ENCODE data around the gene DNAH8. TPM values are rescaled to one million over a fixed set of nuclear protein-coding genes. Genes with fewer than 3 reads are reported as not detected.

DNAH8 gene
- total RNA-seq, 4 donors from 2014 or later, result not detected

- TF ChIP-seq, protein P1, sequence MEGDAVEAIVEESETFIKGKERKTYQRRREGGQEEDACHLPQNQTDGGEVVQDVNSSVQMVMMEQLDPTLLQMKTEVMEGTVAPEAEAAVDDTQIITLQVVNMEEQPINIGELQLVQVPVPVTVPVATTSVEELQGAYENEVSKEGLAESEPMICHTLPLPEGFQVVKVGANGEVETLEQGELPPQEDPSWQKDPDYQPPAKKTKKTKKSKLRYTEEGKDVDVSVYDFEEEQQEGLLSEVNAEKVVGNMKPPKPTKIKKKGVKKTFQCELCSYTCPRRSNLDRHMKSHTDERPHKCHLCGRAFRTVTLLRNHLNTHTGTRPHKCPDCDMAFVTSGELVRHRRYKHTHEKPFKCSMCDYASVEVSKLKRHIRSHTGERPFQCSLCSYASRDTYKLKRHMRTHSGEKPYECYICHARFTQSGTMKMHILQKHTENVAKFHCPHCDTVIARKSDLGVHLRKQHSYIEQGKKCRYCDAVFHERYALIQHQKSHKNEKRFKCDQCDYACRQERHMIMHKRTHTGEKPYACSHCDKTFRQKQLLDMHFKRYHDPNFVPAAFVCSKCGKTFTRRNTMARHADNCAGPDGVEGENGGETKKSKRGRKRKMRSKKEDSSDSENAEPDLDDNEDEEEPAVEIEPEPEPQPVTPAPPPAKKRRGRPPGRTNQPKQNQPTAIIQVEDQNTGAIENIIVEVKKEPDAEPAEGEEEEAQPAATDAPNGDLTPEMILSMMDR (IDR thresholded peaks at IDR 0.05), result no peak
- DNase-seq (ENCODE audit: low spot score) (no peak), ATAC-seq (ENCODE audit: low FRiP score) (no peak)
These were observed 259.5 kb downstream of the DNAH8 start for GRCh38 chr6:38974389-38975151.

DNA sequence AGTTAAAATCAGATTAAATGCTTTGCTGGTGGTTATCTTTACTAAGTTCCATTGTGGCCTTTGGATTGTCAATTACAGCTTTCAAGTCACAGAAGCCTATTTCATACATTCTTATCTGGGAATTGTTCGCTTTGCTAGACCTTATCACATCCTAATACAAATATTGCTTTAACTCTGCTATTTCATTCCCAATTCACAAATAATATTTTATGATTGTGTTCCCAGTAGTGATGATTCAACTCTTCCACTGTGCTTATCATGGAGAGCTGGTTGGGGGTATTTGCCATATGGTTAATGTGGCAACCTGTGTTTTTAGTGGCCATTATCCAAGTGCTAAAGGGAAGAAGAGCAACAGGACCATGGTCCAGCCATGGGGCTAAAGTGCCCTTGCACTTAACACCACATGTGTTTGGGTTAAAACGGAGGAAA lies 260.5 kb downstream of the DNAH8 start:
- DNase-seq (ENCODE audit: low spot score), result no peak
- no peak for ATAC-seq (ENCODE audit: low FRiP score)
- TF ChIP-seq, protein P1 (IDR thresholded peaks at IDR 0.05), result no peak

GRCh38 chr6:38976051-38976450 lies 260.9 kb downstream of the DNAH8 start:
- DNase-seq (ENCODE audit: low spot score), result no peak
- TF ChIP-seq, protein P1 (IDR thresholded peaks at IDR 0.05), result no peak
- no peak for ATAC-seq (ENCODE audit: low FRiP score)

- ATAC-seq (ENCODE audit: low FRiP score), result no peak
- TF ChIP-seq, protein P1 (IDR thresholded peaks at IDR 0.05), result no peak
These were observed 261.8 kb downstream of the DNAH8 start for GRCh38 chr6:38976801-38977500.

GRCh38 chr6:38978139-38978704 lies 263.1 kb downstream of the DNAH8 start:
- no peak for ATAC-seq (ENCODE audit: low FRiP score)
- no peak for DNase-seq (ENCODE audit: low spot score)
- TF ChIP-seq, protein P1 (IDR thresholded peaks at IDR 0.05), result no peak

More at GRCh38 chr6:38976801-38977500, 261.8 kb downstream of the DNAH8 start:
- no peak for DNase-seq (ENCODE audit: low spot score)

DNA sequence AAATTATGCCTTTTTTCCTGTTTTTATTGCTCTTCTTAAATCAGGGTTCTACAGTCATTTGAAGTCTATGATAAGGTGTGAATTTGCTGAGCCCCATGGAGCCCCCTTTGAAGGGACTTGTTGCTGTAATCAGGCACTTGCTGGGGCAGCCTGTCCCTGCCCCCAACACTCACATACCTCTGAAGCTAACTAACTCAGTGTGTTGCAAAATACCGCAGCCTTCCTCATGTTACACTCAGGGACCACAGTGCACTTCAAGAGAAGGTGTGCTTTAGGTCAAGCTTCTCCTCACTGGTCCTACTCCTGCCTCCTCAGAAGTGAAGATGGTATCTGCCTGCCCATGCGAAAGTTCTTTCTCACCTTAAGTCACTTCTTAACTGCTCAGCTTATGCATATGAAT lies 267.4 kb downstream of the DNAH8 start:
- DNase-seq (ENCODE audit: low spot score), result no peak
- TF ChIP-seq, protein P1 (IDR thresholded peaks at IDR 0.05), result no peak
- ATAC-seq (ENCODE audit: low FRiP score), result no peak

Data from omental fat pad (tissue), 4 donors.